ENCODE data around the gene ISYNA1.

The ISYNA1 gene

DNA sequence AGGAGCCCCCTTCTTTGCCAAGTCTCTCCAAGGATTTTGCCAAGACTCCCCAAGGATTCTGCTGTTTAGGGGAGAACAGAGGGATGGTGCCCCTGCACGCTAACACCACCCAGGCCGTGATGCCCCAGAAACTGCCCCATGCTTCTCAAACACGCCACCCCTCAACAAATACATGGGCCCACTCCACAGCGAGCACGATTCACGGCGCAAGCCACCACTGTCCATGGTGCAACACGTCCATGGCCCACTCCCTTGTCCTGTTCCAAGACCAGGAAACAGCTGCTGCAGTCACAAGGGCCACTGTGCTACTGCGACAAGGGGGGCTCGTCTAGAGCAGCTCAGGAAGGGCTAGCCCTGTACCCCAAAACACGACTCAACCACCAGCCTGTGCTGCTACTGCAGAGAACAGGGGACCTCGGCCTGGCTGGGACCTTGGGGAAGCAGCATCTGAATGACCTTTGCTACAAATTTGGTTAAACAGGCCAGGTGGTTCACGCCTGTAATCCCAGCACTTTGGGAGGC is 36.5 kb upstream of the ISYNA1 start:
- TF ChIP-seq GATA3 (IDR thresholded peaks at IDR 0.05; ENCODE audit: low read depth, low read length) (no peak), GATA2 (IDR thresholded peaks at IDR 0.05; ENCODE audit: low read depth, low read length) (no peak)

- TF ChIP-seq GATA3 (IDR thresholded peaks at IDR 0.05; ENCODE audit: low read depth, low read length): no peak
These were observed 35.8 kb upstream of the ISYNA1 start for GRCh38 chr19:18473706-18474087.

DNA sequence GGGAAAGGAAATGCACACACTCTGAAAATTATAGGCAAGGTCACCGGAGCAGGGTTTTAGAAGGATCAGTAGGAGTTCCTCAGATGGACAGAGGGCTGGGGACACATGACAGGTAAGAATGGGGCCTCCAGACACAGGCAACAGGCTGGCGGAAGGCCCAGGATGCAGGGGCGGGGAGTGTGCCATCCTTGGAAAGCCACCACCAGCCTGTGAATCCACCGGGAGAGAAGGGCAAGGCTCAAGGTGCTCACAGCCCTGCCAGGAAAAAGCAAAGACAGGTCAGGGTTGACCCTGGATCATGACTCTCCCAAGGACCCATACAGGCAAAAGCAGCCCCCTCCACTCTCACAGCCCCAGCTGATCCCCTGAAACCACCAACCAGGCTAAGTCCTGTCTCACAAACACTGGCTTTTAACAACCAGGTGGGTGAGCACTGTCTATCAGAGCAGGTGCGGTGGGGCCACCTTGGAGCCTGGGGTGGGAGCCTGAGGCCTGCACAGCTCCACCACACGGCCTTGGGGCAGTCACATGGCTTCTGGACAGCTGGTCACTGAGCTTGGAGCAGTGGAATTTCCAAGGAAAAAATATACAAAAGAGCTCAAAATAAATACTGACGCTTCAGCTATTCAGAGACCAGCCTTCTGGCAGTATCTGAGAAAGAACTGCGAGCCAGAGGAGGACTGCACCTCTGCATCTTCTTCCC is 35.2 kb upstream of the ISYNA1 start:
- TF ChIP-seq GATA3 (IDR thresholded peaks at IDR 0.05; ENCODE audit: low read depth, low read length) (no peak), GATA2 (IDR thresholded peaks at IDR 0.05; ENCODE audit: low read depth, low read length) (no peak)

DNA sequence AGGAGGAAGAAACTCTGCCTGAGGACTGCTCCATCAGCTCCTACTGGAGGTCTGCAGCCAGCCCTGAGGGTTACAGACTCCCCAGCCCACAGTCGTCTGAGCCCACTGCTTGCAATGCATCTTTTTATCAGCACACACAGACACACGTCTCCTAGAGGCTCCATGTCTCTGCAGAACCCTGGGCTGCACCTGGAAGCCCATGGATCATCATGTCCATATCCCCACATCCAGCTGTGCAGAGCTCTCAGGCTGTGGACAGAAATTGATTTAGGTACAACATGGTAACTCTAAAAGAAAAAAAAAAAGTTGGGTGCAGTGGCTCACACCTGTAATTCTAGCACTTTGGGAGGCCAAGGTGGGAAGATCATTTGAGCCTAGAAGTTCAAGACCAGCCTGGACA is 32.9 kb upstream of the ISYNA1 start:
- TF ChIP-seq GATA2 (IDR thresholded peaks at IDR 0.05; ENCODE audit: low read depth, low read length) (no peak), GATA3 (IDR thresholded peaks at IDR 0.05; ENCODE audit: low read depth, low read length) (no peak)

DNA sequence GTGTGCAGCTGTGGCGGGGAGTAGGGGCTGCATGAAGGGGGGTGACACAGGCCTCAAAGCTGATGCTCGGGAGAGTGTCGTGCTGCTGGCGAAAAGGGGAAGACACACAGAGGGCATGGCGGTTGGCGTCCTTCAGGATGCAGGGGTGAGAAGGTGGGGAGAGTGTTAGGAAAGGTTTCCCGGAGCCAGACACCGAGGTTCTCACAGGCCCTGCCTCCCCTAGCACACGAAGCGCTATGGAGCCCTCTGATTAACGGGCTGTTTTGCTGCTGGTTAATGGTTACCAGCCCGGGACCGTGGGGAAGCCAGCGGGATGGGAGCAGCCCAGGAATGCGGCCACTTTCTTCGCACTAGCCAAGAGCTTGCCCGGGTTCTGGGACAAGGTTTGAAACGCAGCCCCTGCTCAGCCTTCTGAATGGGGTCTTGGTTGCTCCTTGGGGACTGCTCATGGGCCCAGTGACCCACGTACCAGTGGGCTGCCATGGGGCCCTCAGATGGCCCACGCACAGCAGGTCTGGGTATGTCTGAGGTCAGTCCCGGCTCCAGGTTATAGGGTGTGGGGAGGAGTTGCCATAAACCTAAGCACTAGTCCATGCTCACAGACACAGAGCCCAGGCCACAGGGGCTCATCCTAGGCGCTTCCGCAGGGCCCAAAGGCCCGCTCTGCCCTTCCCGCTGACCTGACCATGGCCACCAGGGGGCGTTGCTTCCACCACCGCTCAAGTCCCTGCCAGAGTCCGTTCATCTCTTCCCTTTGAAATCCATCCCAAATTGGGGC is 31.3 kb upstream of the ISYNA1 start:
- no peak for TF ChIP-seq GATA2 (IDR thresholded peaks at IDR 0.05; ENCODE audit: low read depth, low read length)
- no peak for TF ChIP-seq GATA3 (IDR thresholded peaks at IDR 0.05; ENCODE audit: low read depth, low read length)

- TF ChIP-seq GATA3 (IDR thresholded peaks at IDR 0.05; ENCODE audit: low read depth, low read length): no peak
- no peak for TF ChIP-seq GATA2 (IDR thresholded peaks at IDR 0.05; ENCODE audit: low read depth, low read length)
These were observed 30.6 kb upstream of the ISYNA1 start for GRCh38 chr19:18468517-18468916.

DNA sequence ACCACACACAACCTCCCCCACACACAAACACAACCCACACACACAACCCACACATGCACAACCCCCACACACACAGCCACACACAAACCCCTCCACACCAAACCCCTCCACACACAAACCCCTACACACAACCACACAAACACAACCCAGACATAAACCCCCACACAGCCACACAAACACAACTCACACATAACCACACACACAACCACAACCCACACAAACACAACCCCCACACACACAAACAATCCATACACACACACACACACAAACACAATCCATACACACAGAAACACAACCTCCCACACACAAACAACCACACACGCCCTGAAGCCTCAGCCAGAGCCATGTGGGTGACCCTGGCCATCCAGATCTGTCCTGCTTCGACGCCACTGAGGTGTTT is 30.0 kb upstream of the ISYNA1 start:
- no peak for TF ChIP-seq GATA2 (IDR thresholded peaks at IDR 0.05; ENCODE audit: low read depth, low read length)
- no peak for TF ChIP-seq GATA3 (IDR thresholded peaks at IDR 0.05; ENCODE audit: low read depth, low read length)

GRCh38 chr19:18466354-18466753 is 28.4 kb upstream of the ISYNA1 start:
- TF ChIP-seq GATA3 (IDR thresholded peaks at IDR 0.05; ENCODE audit: low read depth, low read length): no peak
- TF ChIP-seq GATA2 (IDR thresholded peaks at IDR 0.05; ENCODE audit: low read depth, low read length): no peak

- TF ChIP-seq GATA2 (IDR thresholded peaks at IDR 0.05; ENCODE audit: low read depth, low read length) (no peak), GATA3 (IDR thresholded peaks at IDR 0.05; ENCODE audit: low read depth, low read length) (no peak)
These were observed 28.0 kb upstream of the ISYNA1 start for GRCh38 chr19:18465964-18466339.

DNA sequence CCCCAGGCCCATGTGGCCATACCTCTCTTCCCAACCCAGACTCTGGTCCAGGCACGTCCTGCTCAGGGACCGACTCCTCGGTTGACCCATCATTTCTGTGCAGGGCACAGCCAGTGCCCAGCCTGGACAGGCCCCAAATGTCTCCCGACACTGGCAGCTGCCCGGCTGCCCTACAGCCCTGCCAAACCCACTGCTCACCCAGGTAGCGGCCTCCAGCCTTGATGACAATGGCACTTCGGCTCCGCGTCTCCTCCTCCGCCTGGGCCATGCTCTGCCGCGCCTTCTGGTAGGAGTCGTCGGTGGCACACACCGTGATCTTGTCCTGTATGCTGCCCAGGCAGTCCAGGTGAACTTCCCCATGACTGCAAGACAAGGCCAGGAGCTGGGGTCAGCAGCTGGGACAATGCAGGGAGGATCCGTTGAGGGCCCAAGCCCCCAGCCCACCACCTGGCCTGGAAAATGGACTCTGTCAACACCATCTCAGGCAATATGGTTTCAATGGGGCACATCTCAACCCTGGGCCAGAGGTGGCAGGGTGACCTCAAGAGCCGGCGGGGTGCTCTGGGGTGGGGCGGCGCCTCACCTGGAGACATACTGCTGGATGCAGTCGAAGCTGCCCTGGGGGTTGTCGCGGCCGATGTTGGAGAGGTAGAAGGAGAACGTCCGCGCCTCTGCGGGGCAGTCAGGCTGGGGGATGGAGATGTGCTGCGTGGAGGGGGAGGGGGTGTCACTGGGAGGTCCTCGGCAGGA is 27.5 kb upstream of the ISYNA1 start:
- TF ChIP-seq GATA3 (IDR thresholded peaks at IDR 0.05; ENCODE audit: low read depth, low read length) (no peak), GATA2 (IDR thresholded peaks at IDR 0.05; ENCODE audit: low read depth, low read length) (no peak)

- TF ChIP-seq GATA2 (IDR thresholded peaks at IDR 0.05; ENCODE audit: low read depth, low read length): no peak
- no peak for TF ChIP-seq GATA3 (IDR thresholded peaks at IDR 0.05; ENCODE audit: low read depth, low read length)
These were observed 26.7 kb upstream of the ISYNA1 start for GRCh38 chr19:18464646-18465045.

DNA sequence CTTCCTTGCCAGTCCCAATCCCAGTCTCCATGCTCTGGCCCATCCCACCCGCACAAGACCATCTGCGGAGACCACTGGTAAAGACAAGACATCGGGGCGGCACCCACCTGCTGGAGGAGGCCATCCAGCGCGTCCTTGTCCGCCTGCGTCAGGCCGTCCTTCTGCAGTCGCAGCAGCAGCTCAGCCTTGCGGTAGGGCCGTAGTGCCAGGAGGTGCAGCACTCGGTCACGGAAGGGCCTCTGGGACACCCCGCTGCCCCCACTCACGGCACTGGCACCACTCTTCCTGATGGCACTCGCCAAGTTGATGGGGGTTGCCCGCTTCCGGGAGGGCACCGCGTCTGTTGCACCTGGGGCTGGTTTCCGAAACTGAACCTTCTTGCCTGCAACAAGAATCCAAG is 23.5 kb upstream of the ISYNA1 start:
- no peak for TF ChIP-seq GATA3 (IDR thresholded peaks at IDR 0.05; ENCODE audit: low read depth, low read length)
- no peak for TF ChIP-seq GATA2 (IDR thresholded peaks at IDR 0.05; ENCODE audit: low read depth, low read length)

DNA sequence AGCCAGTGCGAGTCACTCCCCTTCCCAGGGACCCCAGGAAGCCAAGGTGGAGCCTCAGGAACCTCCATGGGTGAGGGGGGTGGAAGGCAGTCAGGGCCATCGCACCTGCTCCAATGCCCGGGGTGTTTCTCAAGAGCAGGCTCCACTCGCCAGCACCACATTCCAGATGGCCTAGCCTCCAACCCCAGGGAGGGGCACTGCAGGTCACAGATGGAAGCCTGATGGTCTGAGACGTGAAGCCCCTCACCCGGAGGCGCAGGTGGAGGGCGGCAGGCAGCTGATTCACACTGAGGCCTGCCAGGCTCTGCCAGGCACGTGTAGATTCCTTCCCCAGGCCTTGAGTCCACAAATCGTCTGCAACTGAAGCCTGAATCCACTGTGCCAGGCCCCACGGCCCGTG is 23.0 kb upstream of the ISYNA1 start:
- TF ChIP-seq GATA2 (IDR thresholded peaks at IDR 0.05; ENCODE audit: low read depth, low read length) (no peak), GATA3 (IDR thresholded peaks at IDR 0.05; ENCODE audit: low read depth, low read length) (no peak)

DNA sequence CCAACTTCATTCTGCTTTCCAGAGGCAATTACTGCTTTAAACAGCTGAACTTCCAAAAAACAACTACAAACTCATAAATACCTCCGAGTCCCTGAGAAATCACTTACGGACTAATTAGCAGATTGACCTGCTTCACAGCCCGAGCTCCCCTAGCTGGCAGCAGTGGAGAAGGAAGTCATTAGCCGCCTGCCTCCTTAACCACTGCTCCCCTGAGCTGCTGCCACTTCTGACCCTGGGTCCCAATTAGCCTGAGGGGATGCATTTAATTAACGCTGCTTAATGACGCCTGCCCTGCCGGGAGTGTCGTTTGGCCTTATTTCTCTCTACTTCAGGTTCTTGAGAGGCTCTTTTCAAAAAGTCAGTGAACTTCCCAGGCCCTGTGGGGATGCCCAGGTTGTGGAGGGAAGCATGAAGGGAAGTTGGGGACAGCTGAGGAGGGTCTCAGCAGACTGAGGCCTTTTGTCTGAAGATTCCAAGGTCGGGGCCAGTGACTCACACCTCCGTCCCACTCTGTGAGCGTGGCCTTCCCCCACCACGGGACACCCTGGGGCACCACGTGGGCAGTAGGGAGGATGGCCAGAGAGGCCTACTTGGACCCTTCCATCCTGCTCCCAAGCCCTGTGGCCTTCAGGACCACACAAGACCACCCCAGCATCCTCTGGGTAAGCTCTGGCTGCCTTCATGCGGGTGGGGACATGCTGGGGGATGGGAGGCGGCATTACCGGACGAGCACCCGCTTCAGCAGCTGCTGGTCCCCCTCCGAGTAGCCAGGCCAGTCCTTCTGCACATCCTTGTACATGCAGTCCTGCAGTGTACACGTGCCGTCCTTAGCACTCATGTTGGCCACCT is 19.8 kb upstream of the ISYNA1 start:
- TF ChIP-seq GATA2 (IDR thresholded peaks at IDR 0.05; ENCODE audit: low read depth, low read length) (no peak), GATA3 (IDR thresholded peaks at IDR 0.05; ENCODE audit: low read depth, low read length) (no peak)
